Measurements from ENCODE around the gene HIP1R. TPM values are rescaled to one million over a fixed set of nuclear protein-coding genes. Genes with fewer than 3 reads are reported as not detected.

Gene HIP1R
- total and polyA plus RNA-seq, 2 experiments from 2014 or later, result 8.0 to 22.1 TPM

DNA sequence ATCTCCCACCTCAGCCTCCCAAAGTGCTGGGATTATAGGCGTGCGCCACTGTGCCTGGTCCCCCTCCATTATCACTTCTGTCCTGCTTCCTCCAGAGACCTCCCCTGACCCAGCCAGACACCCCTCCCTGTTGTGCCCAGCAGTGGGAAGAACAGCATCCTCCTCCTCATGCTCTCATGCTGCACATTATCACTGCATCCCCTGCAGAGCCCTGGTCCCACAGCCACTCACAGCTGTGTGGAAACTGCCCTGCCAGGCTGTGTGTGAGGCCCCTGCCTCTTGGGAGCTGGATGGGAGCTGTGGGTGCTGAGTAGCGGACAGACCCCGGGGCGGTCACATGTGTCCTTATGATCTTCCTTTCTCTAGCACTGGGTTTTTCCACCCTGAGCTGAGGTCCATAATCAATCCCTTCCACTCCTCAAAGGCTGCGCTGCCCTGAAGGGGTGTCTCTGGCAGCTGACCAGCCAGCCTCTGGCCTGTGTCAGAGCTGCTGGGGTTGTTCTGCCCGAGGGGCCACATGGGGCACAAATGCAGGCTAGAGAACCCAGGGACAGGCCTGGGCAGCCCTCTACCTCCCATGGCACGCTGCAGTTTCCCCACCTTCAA lies 9.2 kb downstream of the HIP1R start:
- Histone ChIP-seq H3F3A (replicated peaks; ENCODE audit: low read depth) (no peaks in the 10 kb centered on the region), H4K20me1 (replicated peaks; ENCODE audit: insufficient read depth) (peaks cover 5% of the 10 kb centered on the region; the same call in 1 of the 2 replicates), H3K4me1 (ENCODE audit: insufficient read depth) (peaks cover 7% of the 10 kb centered on the region; the same call in 1 of the 2 replicates), H3K36me3 (ENCODE audit: insufficient read depth) (no peaks in the 10 kb centered on the region), H2AFZ (no peak overlapping the region), H3K4me3 (no peak overlapping the region), H3K4me2 (no peak overlapping the region), H3K79me2 (replicated peaks; ENCODE audit: insufficient read depth) (no peaks in the 10 kb centered on the region), H3K9me2 (ENCODE audit: insufficient read depth) (no peaks in the 10 kb centered on the region), H3K27me3 (ENCODE audit: insufficient read depth) (no peaks in the 10 kb centered on the region), H3K27ac (ENCODE audit: low read depth) (no peak overlapping the region)
- H3K36me3 Mint-ChIP-seq (ENCODE audit: low read depth), result no peaks in the 10 kb centered on the region; the same call in 2 of the 3 replicates
- H3K27me3 Mint-ChIP-seq (ENCODE audit: insufficient read depth, low read depth, poor library complexity), result peaks cover 23% of the 10 kb centered on the region
- ATAC-seq (no peak), DNase-seq (ENCODE audit: low spot score) (no peak)
- no peaks in the 10 kb centered on the region for H3K9me3 Mint-ChIP-seq
- H3K4me3 Mint-ChIP-seq, result no peak overlapping the region
- peaks cover 17% of the 10 kb centered on the region for H3K4me1 Mint-ChIP-seq
- TF ChIP-seq CREB1 (CRISPR knock-in tag; IDR thresholded peaks at IDR 0.05; ENCODE audit: low read depth) (no peak), CTCF (conservative IDR thresholded peaks at IDR 0.05; ENCODE audit: low read depth in 2 of 2) (no peak), ZNF114 (CRISPR knock-in tag; IDR thresholded peaks at IDR 0.05) (no peak), NANOG (IDR thresholded peaks at IDR 0.05; ENCODE audit: borderline replicate concordance) (no peak), POLR2AphosphoS5 (IDR thresholded peaks at IDR 0.05; ENCODE audit: low read depth) (no peak), ZNF462 (CRISPR knock-in tag; IDR thresholded peaks at IDR 0.05) (no peak), EZH2phosphoT487 (IDR thresholded peaks at IDR 0.05; ENCODE audit: unreplicated experiment) (no peak), JUNB (IDR thresholded peaks at IDR 0.05; ENCODE audit: unreplicated experiment) (no peak), EZH2 (IDR thresholded peaks at IDR 0.05; ENCODE audit: low read depth, unreplicated experiment) (no peak), REST (IDR thresholded peaks at IDR 0.05; ENCODE audit: unreplicated experiment) (no peak), ZNF331 (CRISPR knock-in tag; IDR thresholded peaks at IDR 0.05; ENCODE audit: low read depth) (no peak), STAT1 (IDR thresholded peaks at IDR 0.05; ENCODE audit: unreplicated experiment) (no peak)
- TF ChIP-seq, protein P1, sequence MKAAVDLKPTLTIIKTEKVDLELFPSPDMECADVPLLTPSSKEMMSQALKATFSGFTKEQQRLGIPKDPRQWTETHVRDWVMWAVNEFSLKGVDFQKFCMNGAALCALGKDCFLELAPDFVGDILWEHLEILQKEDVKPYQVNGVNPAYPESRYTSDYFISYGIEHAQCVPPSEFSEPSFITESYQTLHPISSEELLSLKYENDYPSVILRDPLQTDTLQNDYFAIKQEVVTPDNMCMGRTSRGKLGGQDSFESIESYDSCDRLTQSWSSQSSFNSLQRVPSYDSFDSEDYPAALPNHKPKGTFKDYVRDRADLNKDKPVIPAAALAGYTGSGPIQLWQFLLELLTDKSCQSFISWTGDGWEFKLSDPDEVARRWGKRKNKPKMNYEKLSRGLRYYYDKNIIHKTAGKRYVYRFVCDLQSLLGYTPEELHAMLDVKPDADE (IDR thresholded peaks at IDR 0.05), result no peak
- H3K27ac Mint-ChIP-seq, result no peak overlapping the region

Data from GM23338 (cell line).